Tibial nerve (tissue), 3 donors: Measurements from ENCODE around the gene HEXIM2.

ENCODE experiments used
- CTCF ChIP-seq, 5 experiments: fragments of 200-600 bp in 3 of 5; fragments of 450-650 bp in 2 of 5; sonication (generic) in 3 of 5; IDR thresholded peaks; one replicate each; pipeline ENCODE4 v1.5.1; 2016 to 2019; ENCODE audit warnings: antibody characterized with exemption in 5 of 5, mild to moderate bottlenecking in 3 of 5, moderate library complexity in 2 of 5
- POLR2A ChIP-seq, 2 donors: fragments of 450-650 bp; IDR thresholded peaks; one replicate each; pipeline ENCODE4 v1.6.1; 2017; ENCODE audit warnings: antibody characterized with exemption in 2 of 2, mild to moderate bottlenecking in 2 of 2, moderate library complexity in 2 of 2

- TF ChIP-seq CTCF (IDR thresholded peaks at IDR 0.05) (no peak), POLR2A (IDR thresholded peaks at IDR 0.05) (no peak)
These were observed 48.3 kb upstream of the HEXIM2 start for GRCh38 chr17:45113424-45113754.
